Activated CD4-positive, CD25-positive, alpha-beta regulatory T cell treated with anti-CD3 and anti-CD28 coated beads, Interleukin-2, amount 50 U/mL, for 16 hours (primary cell): Measurements from ENCODE around the gene CDH13.

ENCODE experiments used
- DNase-seq: peaks from one replicate; pipeline ENCODE4 v3.0.0-alpha.2; 2020; ENCODE audit warnings: low read depth, low spot score

Gene CDH13

GRCh38 chr16:83830091-83830768 lies 1203.5 kb downstream of the CDH13 start:
- DNase-seq = no peak

GRCh38 chr16:83830769-83831455 lies 1204.1 kb downstream of the CDH13 start:
- no peak for DNase-seq

DNA sequence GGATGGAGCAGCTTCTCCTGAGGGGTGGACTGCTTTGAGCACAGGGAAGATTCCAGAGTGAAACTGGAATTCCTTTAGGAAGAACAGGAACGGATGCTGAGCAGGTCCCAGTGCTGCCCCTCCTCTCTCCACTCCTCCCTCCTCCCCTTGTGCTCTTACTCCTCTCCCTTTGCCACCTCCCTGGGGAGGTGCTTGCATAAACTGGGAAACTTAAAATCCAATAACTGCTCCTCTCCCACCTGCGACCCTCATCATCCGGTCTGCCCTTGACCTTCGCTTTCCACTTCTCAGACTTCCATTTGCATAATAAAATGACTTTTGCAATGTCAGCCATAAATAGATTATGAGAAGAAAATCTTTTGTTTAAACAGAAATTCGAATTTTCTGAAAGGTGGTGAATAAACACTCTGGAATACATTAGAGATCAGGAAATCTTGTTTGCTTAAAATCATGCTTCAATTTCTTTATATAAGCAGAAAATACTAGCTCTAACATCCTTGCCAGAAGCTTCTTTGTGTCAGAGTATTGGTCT lies 1204.8 kb downstream of the CDH13 start:
- DNase-seq = no peak

- DNase-seq = no peak
Measured at GRCh38 chr16:83833921-83834320, 1207.2 kb downstream of the CDH13 start.

- DNase-seq = no peak
Measured at GRCh38 chr16:83835586-83836566, 1209.1 kb downstream of the CDH13 start.

DNA sequence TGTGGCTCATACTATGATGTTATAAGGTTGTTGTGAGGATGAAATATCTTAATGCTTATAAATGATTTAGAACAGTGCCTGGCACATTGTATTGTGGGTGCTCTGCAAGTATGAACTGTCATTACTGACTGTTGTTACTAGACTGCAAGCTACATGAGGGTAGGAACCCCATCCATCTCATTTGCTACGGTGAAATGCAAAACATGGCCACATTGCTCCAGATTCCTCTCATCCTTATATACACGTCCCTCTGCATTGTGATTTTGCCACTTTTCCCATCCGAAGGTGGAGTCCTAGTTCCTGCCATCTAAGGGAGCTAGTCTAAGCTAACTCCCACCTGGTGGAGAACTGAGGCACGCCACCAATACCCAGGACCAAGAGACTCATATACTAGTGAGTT lies 1210.8 kb downstream of the CDH13 start:
- no peak for DNase-seq

- DNase-seq = no peak
Measured at GRCh38 chr16:83838151-83838550, 1211.4 kb downstream of the CDH13 start.

DNA sequence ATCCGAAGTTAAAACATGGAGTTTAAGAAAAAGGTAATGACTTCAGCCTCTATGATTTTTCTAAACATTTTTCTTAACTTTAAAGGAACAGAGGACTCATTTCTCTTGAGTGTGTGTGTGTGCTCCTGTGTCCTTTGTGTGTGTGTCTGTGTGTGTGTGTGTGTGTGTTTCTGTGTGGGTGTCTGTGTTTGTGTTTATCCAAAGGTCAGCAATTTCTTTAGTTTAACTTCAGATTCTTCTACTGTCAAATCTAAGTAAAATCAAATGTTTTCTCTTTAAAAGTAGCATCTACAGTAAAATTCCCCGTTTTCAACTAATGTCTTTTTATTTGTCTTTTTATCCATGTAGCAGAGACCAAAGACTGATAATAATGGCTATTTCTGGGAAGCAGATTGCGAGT lies 1212.8 kb downstream of the CDH13 start:
- DNase-seq = no peak

DNA sequence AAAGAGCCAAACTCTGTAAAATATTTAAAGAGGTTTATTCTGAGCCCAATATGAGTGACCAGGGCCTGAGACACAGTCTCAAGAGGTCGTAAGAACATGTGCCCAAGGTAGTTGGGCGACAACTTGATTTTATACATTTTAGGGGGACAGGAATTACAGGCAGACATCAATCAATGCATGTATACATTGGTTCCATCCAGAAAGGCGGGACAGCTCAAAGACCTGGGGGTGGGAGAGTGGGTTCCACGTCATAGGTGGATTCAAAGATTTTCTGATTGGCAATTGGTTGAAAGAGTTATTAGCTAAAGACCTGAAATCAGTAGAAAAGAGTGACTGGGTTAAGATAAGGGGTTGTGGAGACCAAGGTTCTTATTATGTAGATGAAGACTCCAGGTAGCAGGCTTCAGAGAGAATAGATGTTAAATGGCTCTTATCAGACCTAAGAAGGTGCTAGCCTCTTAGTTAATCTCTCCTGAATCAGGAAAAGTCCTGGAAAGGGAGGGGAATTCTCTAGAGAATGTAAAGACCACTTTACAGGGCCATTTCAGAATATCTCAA lies 1213.4 kb downstream of the CDH13 start:
- no peak for DNase-seq

DNA sequence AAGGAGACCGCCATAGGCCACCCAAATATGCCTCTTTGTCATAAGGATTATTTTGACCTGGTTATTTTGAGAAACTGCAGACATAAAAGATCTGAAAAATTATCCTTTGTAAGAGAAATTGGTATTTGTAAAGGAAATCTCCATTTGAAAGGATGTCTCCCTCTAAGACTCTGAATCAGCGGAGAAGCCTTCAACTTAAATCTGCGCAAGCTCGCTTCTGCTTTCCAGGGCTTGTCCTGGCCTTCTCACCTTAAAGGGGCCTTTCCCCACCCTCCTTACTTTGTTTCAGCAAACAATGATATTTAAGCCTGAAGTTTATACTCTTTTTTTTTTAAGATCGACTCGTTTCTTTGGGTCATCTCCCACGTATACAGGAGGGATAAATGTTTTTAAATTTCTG lies 1215.5 kb downstream of the CDH13 start:
- no peak for DNase-seq

DNA sequence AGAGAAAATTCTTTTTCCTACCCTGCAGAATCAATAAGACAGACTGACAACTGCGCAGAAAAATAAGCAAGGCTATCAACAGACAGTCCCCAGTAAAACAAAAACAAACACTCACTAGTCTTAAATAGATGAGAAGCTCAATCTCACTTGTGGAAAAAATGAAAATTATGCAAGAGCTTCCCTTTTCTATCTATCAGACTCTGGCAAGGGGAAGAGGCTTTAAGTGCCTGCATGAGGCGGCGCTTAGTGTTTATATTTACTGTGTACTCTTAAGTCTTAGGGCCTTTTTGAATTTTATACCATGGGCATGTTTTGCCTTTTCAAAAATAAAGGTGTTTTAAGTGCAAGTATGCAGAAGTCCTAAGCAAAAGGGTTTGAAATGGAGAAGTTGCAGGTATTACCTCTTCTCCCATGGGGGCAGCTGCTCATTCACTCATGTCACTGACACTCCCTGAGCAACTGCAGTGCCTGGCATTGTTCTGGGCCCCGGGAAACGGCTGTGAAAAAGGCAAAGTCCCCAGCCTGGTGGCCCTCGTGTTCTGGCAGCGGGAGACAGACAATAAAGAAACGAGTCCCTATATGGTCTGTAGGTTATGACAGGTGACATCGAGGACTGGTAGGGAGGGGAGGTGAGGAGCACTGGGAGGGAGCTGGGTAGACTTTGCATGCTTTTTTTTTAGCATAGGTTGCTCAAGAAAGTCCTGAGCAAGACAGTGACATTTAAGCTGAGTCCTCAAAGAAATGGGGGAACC lies 1216.2 kb downstream of the CDH13 start:
- DNase-seq = no peak

DNA sequence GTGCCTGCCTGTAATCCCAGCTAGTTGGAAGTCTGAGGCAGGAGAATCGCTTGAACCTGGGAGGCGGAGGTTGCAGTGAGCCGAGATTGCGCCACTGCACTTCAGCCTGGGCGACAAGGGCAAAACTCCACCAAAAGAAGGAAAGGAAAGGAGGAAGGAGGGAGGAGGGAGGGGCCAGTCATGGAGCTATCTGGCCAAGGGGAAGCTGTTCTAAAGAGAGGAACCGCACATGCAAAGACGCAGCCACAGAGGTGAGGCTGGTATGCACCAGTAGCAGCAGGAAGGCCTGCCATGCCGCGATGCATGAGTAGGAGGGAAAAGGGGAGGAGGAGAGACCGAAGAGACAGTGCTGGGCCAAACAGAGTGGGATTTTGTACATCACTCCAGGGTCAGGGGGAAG lies 1216.9 kb downstream of the CDH13 start:
- DNase-seq = no peak

DNA sequence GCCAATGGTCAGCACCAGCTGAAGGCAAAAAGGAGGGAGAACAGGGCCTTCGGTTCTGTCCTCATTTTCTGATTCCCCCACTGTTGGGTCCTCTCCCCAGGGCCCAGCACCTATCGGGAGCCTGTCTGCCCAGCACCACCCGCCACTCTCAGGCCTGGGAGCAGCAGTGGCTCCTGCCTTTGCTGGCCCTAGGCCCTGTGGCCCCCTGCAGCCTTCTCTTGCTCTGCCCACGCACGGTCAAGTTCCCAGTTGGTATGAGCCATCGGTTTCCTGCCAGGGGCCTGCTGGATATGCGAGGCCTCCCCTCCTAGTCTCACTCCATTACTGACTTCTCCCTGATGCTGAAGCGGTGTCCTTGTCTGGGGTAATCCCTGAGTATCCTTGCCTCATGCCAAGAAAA lies 1218.5 kb downstream of the CDH13 start:
- DNase-seq = no peak

GRCh38 chr16:83847371-83848225 lies 1220.8 kb downstream of the CDH13 start:
- DNase-seq = no peak

DNA sequence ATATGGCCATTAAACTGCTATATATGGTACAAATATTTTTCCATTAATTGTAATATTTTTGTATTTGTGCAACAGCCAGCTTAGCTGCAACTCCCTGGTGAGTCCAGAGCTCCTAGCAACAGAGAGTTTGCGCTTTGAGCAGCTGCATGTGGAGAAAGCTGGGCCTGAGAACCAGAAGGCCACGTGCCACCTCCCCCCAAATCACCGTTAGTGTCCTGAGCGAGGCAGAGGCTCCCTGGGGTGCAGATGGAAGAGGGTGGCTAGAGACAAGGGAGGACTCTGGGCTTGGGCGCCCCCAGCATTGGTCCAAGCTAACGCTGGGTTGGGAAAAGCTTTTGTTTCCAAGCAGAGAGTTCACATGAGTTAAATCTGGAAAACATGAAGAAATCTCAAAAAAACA lies 1222.7 kb downstream of the CDH13 start:
- DNase-seq = no peak
